ENCODE results near the gene PAPOLA. TPM values are rescaled to one million over a fixed set of nuclear protein-coding genes. Genes with fewer than 3 reads are reported as not detected.

Gene PAPOLA
- total and polyA plus RNA-seq, 2 donors (not counting 1 experiment from before 2014, with no cell fraction given): 104 to 324 TPM

- Mint-ChIP-seq H3K27ac (no peak overlapping the region), H3K9me3 (ENCODE audit: insufficient read depth) (no peaks in the 10 kb centered on the region), H3K4me1 (peaks cover 22% of the 10 kb centered on the region), H3K27me3 (peaks cover 25% of the 10 kb centered on the region), H3K4me3 (no peak overlapping the region)
- H2AFZ ChIP-seq (ENCODE audit: insufficient read depth, low read depth, low read length, poor library complexity, severe bottlenecking): no peak overlapping the region
- no peak for ATAC-seq (ENCODE audit: low read depth)
- no CpG with 5 or more reads among the region's 3 CpGs for WGBS (ENCODE audit: insufficient coverage)
- no peak for DNase-seq
- H3K4me3 ChIP-seq (ENCODE audit: control extremely low read depth in 1 of 5, extremely low read depth in 1 of 5, insufficient read depth in 1 of 5, low read depth in 2 of 5, low read length in 4 of 5): no peak overlapping the region
- H3K79me2 ChIP-seq (ENCODE audit: control insufficient read depth, insufficient read depth, low read length): no peaks in the 10 kb centered on the region
- TF ChIP-seq EZH2 (IDR thresholded peaks at IDR 0.05; ENCODE audit: borderline replicate concordance, insufficient read depth, low read depth, low read length, poor library complexity, severe bottlenecking) (no peak), CTCF (IDR thresholded peaks at IDR 0.05) (no peak)
- no peak overlapping the region for H3K9ac ChIP-seq (ENCODE audit: low read length)
- H3K36me3 ChIP-seq (replicated peaks in 1 of 2; ENCODE audit: control extremely low read depth in 1 of 2, control insufficient read depth in 1 of 2, extremely low read depth in 1 of 2, insufficient read depth in 2 of 2, low read length in 1 of 2): no peaks in the 10 kb centered on the region
- H3K27me3 ChIP-seq (replicated peaks in 1 of 4; ENCODE audit: control extremely low read depth in 1 of 4, control insufficient read depth in 3 of 4, insufficient read depth in 4 of 4, low read length in 3 of 4): peaks cover 0 to 47% (median 6%) of the 10 kb centered on the region in 4 experiments
- ChIA-PET CTCF (no interaction called here), POLR2A (no interaction called here)
- H3K27ac ChIP-seq (ENCODE audit: low read length in 2 of 2): no peak overlapping the region
- H4K20me1 ChIP-seq (ENCODE audit: control insufficient read depth, insufficient read depth, low read length, poor library complexity, severe bottlenecking): no peaks in the 10 kb centered on the region
- H3K9me3 ChIP-seq (ENCODE audit: control extremely low read depth in 1 of 3, control insufficient read depth in 2 of 3, insufficient read depth in 1 of 3, low read length in 2 of 3): no peaks in the 10 kb centered on the region
- intact Hi-C loops (cut with micrococcal nuclease): no loop called here
- peaks cover 0 to 8% of the 10 kb centered on the region in 2 donors for H3K4me1 ChIP-seq (ENCODE audit: control insufficient read depth in 2 of 2, insufficient read depth in 2 of 2, low read length in 2 of 2)
- H3K4me2 ChIP-seq (replicated peaks; ENCODE audit: low read depth, low read length, poor library complexity, severe bottlenecking): no peak overlapping the region
These were observed 83.5 kb downstream of the PAPOLA start for GRCh38 chr14:96585672-96586013.

GRCh38 chr14:96586056-96586455 is 83.9 kb downstream of the PAPOLA start:
- Histone ChIP-seq H2AFZ (ENCODE audit: insufficient read depth, low read depth, low read length, poor library complexity, severe bottlenecking) (no peak overlapping the region), H3K4me1 (ENCODE audit: control insufficient read depth in 2 of 2, insufficient read depth in 2 of 2, low read length in 2 of 2) (peaks cover 0 to 8% of the 10 kb centered on the region in 2 donors), H3K9me3 (ENCODE audit: control extremely low read depth in 1 of 3, control insufficient read depth in 2 of 3, insufficient read depth in 1 of 3, low read length in 2 of 3) (no peaks in the 10 kb centered on the region), H4K20me1 (ENCODE audit: control insufficient read depth, insufficient read depth, low read length, poor library complexity, severe bottlenecking) (no peaks in the 10 kb centered on the region), H3K4me2 (replicated peaks; ENCODE audit: low read depth, low read length, poor library complexity, severe bottlenecking) (no peak overlapping the region), H3K27me3 (replicated peaks in 1 of 4; ENCODE audit: control extremely low read depth in 1 of 4, control insufficient read depth in 3 of 4, insufficient read depth in 4 of 4, low read length in 3 of 4) (peaks cover 0 to 51% (median 7%) of the 10 kb centered on the region in 4 experiments), H3K4me3 (ENCODE audit: control extremely low read depth in 1 of 5, extremely low read depth in 1 of 5, insufficient read depth in 1 of 5, low read depth in 2 of 5, low read length in 4 of 5) (no peak overlapping the region), H3K79me2 (ENCODE audit: control insufficient read depth, insufficient read depth, low read length) (no peaks in the 10 kb centered on the region), H3K36me3 (replicated peaks in 1 of 2; ENCODE audit: control extremely low read depth in 1 of 2, control insufficient read depth in 1 of 2, extremely low read depth in 1 of 2, insufficient read depth in 2 of 2, low read length in 1 of 2) (no peaks in the 10 kb centered on the region), H3K9ac (ENCODE audit: low read length) (no peak overlapping the region), H3K27ac (ENCODE audit: low read length in 2 of 2) (no peak overlapping the region)
- H3K27me3 Mint-ChIP-seq: peaks cover 25% of the 10 kb centered on the region
- POLR2A ChIA-PET: no interaction called here
- H3K9me3 Mint-ChIP-seq (ENCODE audit: insufficient read depth): no peaks in the 10 kb centered on the region
- H3K4me1 Mint-ChIP-seq: peaks cover 22% of the 10 kb centered on the region
- no peak overlapping the region for H3K4me3 Mint-ChIP-seq
- no peak for DNase-seq
- TF ChIP-seq EZH2 (IDR thresholded peaks at IDR 0.05; ENCODE audit: borderline replicate concordance, insufficient read depth, low read depth, low read length, poor library complexity, severe bottlenecking) (no peak), CTCF (IDR thresholded peaks at IDR 0.05) (no peak)
- 87% methylated on average over 9 of the region's 11 CpGs for WGBS (ENCODE audit: insufficient coverage)
- intact Hi-C loops (cut with micrococcal nuclease): no loop called here
- H3K27ac Mint-ChIP-seq: no peak overlapping the region
- no peak for ATAC-seq (ENCODE audit: low read depth)
- CTCF ChIA-PET: no interaction called here
